ENCODE data around the gene CLIC5.
A peak's percentile ranks its signal among the peaks of the same experiment; 100 is the strongest.

The CLIC5 gene

GRCh38 chr6:46015119-46015968 is at the start of gene CLIC5:
Gene CLIC5 (minus strand): TSS chr6:46015860. CDS start chr6:46015542, 318 bp downstream.
- no peak for TF ChIP-seq ZFX (IDR thresholded peaks at IDR 0.05)
- peak; percentile 17 for TF ChIP-seq CTCF (conservative IDR thresholded peaks at IDR 0.05)
- no peak within 1 kb of the TSS; the same call in 1 of the 2 replicates for H3K27ac ChIP-seq

- TF ChIP-seq CTCF (conservative IDR thresholded peaks at IDR 0.05) (no peak), ZFX (IDR thresholded peaks at IDR 0.05) (no peak)
- H3K27ac ChIP-seq, result no peak overlapping the region
These were observed 47.3 kb upstream of the CLIC5 start for GRCh38 chr6:46062991-46063390.

- H3K27ac ChIP-seq, result peak overlapping the region; percentile 25
These were observed 46.7 kb upstream of the CLIC5 start for GRCh38 chr6:46062312-46062711.

GRCh38 chr6:46061497-46061896 is 45.8 kb upstream of the CLIC5 start:
- no peak overlapping the region for H3K27ac ChIP-seq
- TF ChIP-seq ZFX (IDR thresholded peaks at IDR 0.05) (no peak), CTCF (conservative IDR thresholded peaks at IDR 0.05) (no peak)

More at GRCh38 chr6:46062312-46062711, 46.7 kb upstream of the CLIC5 start:
- no peak for TF ChIP-seq ZFX (IDR thresholded peaks at IDR 0.05)

DNA sequence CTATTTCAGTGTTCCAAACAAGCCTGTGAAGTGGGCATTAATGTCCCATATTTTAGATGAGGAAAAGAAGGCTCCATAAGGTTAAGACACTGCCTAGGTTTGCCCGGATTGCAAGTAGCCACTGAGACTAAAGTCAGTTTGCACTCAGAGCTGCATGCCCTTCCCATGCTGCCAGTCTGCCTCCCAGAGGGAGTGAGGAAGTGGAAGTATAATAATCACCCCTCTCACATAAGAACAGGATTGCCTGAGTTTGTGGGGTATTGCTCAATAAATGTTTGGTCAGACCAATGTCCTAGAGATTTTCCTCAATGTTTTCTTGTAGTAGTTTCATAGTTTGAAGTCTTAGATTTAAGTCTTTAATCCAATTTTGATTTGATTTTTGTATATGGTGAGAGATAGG is 43.9 kb upstream of the CLIC5 start:
- no peak overlapping the region for H3K27ac ChIP-seq
- TF ChIP-seq CTCF (conservative IDR thresholded peaks at IDR 0.05), result no peak
- TF ChIP-seq ZFX (IDR thresholded peaks at IDR 0.05), result no peak

GRCh38 chr6:46058951-46059350 is 43.3 kb upstream of the CLIC5 start:
- H3K27ac ChIP-seq, result no peak overlapping the region
- TF ChIP-seq CTCF (conservative IDR thresholded peaks at IDR 0.05), result no peak
- no peak for TF ChIP-seq ZFX (IDR thresholded peaks at IDR 0.05)

DNA sequence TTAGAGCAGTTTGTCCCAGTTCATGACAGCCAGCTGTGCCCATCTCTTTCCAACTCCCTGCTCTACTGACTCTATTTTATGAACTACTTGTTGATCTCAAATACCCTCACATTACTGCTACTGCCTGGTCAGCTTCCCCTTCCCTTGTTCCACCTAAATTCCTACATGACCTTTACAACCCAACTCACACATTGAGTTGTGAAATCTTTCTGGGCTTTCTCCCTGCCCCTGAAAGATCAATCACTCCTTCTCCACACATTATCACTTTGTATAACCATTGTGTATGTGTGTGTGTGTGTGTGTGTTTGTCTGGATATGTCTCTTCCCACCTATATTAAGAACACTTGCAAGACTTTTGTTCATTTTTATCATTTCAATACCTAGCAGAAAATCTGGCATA is 42.1 kb upstream of the CLIC5 start:
- TF ChIP-seq CTCF (conservative IDR thresholded peaks at IDR 0.05) (no peak), ZFX (IDR thresholded peaks at IDR 0.05) (no peak)
- H3K27ac ChIP-seq, result no peak overlapping the region
